ENCODE results near the gene ACSBG1.

- TF ChIP-seq POLR2A (IDR thresholded peaks at IDR 0.05) (no peak), CTCF (IDR thresholded peaks at IDR 0.05) (no peak)
These were observed 27.8 kb downstream of the ACSBG1 start for GRCh38 chr15:78206326-78207109.

Measured in esophagus squamous epithelium (tissue), 4 donors.